ENCODE results near the gene SETBP1. TPM values are rescaled to one million over a fixed set of nuclear protein-coding genes. Genes with fewer than 3 reads are reported as not detected.

Gene SETBP1
- total RNA-seq, 4 donors from 2014 or later: 16.2 to 33.6 (median 24.4) TPM

GRCh38 chr18:45073556-45073955 lies 392.9 kb downstream of the SETBP1 start:
- in situ Hi-C loops (cut with MboI; ENCODE audit: low pct_ligation_motif_present in 1 of 4, low pct_unique_long_range_greater_than_20kb in 1 of 4, low sequenced_read_pairs in 3 of 4): no loop called here
- Histone ChIP-seq H3K27ac (no peak overlapping the region), H3K4me1 (no peaks in the 10 kb centered on the region), H3K36me3 (no peaks in the 10 kb centered on the region), H3K27me3 (no peaks in the 10 kb centered on the region), H3K4me3 (no peak overlapping the region), H3K9me3 (no peaks in the 10 kb centered on the region)
- TF ChIP-seq POLR2A (IDR thresholded peaks at IDR 0.05) (no peak), EP300 (IDR thresholded peaks at IDR 0.05; ENCODE audit: low read depth) (no peak), CTCF (IDR thresholded peaks at IDR 0.05) (no peak), POLR2AphosphoS5 (IDR thresholded peaks at IDR 0.05) (no peak)
- intact Hi-C loops (cut with DNase I; ENCODE audit: low total_unique reads): no loop called here
- DNase-seq: no peak

GRCh38 chr18:45081566-45082181 lies 401.0 kb downstream of the SETBP1 start:
- in situ Hi-C loops (cut with MboI; ENCODE audit: low pct_ligation_motif_present in 1 of 4, low pct_unique_long_range_greater_than_20kb in 1 of 4, low sequenced_read_pairs in 3 of 4) (no loop called here), intact Hi-C loops (cut with DNase I; ENCODE audit: low total_unique reads) (no loop called here)
- TF ChIP-seq CTCF (IDR thresholded peaks at IDR 0.05) (no peak), EP300 (IDR thresholded peaks at IDR 0.05; ENCODE audit: low read depth) (no peak)
- no peaks in the 10 kb centered on the region for H3K36me3 ChIP-seq
- H3K4me1 ChIP-seq: no peaks in the 10 kb centered on the region
- H3K9me3 ChIP-seq: no peaks in the 10 kb centered on the region
- H3K4me3 ChIP-seq: no peak overlapping the region
- H3K27me3 ChIP-seq: no peaks in the 10 kb centered on the region
- no peak overlapping the region for H3K27ac ChIP-seq
- 80% methylated on average over 6 of the region's 6 CpGs; no CpG with 5 or more reads in 1 of the 2 donors for WGBS, 2 donors (ENCODE audit: low coverage in 1 of 2)
- DNase-seq: no peak

GRCh38 chr18:45083226-45083855 lies 402.7 kb downstream of the SETBP1 start:
- H3K4me1 ChIP-seq: no peaks in the 10 kb centered on the region
- no peak overlapping the region for H3K27ac ChIP-seq
- no peak for DNase-seq
- WGBS, 2 donors (ENCODE audit: low coverage in 1 of 2): 90 to 91% methylated on average over 8 of the region's 8 CpGs
- in situ Hi-C loops (cut with MboI; ENCODE audit: low pct_ligation_motif_present in 1 of 4, low pct_unique_long_range_greater_than_20kb in 1 of 4, low sequenced_read_pairs in 3 of 4) (no loop called here), intact Hi-C loops (cut with DNase I; ENCODE audit: low total_unique reads) (no loop called here)
- H3K27me3 ChIP-seq: no peaks in the 10 kb centered on the region
- no peak overlapping the region for H3K4me3 ChIP-seq
- TF ChIP-seq EP300 (IDR thresholded peaks at IDR 0.05; ENCODE audit: low read depth) (no peak), POLR2A (IDR thresholded peaks at IDR 0.05) (no peak), POLR2AphosphoS5 (IDR thresholded peaks at IDR 0.05) (no peak), CTCF (IDR thresholded peaks at IDR 0.05) (no peak)
- H3K36me3 ChIP-seq: no peaks in the 10 kb centered on the region
- H3K9me3 ChIP-seq: no peaks in the 10 kb centered on the region

- H3K27ac ChIP-seq: no peak overlapping the region
- no peak for DNase-seq
- intact Hi-C loops (cut with DNase I; ENCODE audit: low total_unique reads): no loop called here
- no peaks in the 10 kb centered on the region for H3K36me3 ChIP-seq
- 83% methylated on average over 13 of the region's 13 CpGs; no CpG with 5 or more reads in 1 of the 2 donors for WGBS, 2 donors (ENCODE audit: low coverage in 1 of 2)
- H3K4me3 ChIP-seq: no peak overlapping the region
- no peaks in the 10 kb centered on the region for H3K4me1 ChIP-seq
- TF ChIP-seq EP300 (IDR thresholded peaks at IDR 0.05; ENCODE audit: low read depth) (peak; percentile 64), CTCF (IDR thresholded peaks at IDR 0.05) (no peak), POLR2AphosphoS5 (IDR thresholded peaks at IDR 0.05) (no peak)
- no peaks in the 10 kb centered on the region for H3K27me3 ChIP-seq
- no peaks in the 10 kb centered on the region for H3K9me3 ChIP-seq
- in situ Hi-C loops (cut with MboI; ENCODE audit: low pct_ligation_motif_present in 1 of 4, low pct_unique_long_range_greater_than_20kb in 1 of 4, low sequenced_read_pairs in 3 of 4): no loop called here
Observed at GRCh38 chr18:45084206-45084605, 403.5 kb downstream of the SETBP1 start.
